HEK293 (cell line): ENCODE results near the gene DMWD.

Source experiments
- CTCF ChIA-PET: fragments of 350-600 bp; formaldehyde crosslinking; extraction: SDS; loops from one replicate; lab custom pipeline; 2021; ENCODE audit warnings: antibody characterized with exemption; lab: Yijun Ruan, JAX
- POLR2A ChIA-PET: fragments of 300-600 bp; formaldehyde crosslinking; extraction: SDS; loops from one replicate; lab custom pipeline; 2020; ENCODE audit warnings: antibody characterized with exemption, inconsistent platforms; lab: Yijun Ruan, JAX
- H3K27ac ChIP-seq: fragments of 200-500 bp; sonication (Bioruptor generic); 2 replicates; pipeline ENCODE4 v1.5.1; 2014; ENCODE audit warnings: low read depth, low read length, control low read depth, inconsistent platforms; ENCODE audit errors: extremely low read depth
- H3K36me3 ChIP-seq, 2 experiments: fragments of 200-500 bp in 1 of 2; sonication (Bioruptor generic) in 1 of 2; 1 replicate in 1 of 2; 2 replicates in 1 of 2; pipeline ENCODE4 v1.5.1; 2014 to 2017; ENCODE audit warnings: inconsistent platforms in 2 of 2, low read length in 2 of 2; ENCODE audit not compliant: control insufficient read depth in 2 of 2, insufficient read depth in 1 of 2
- H3K4me1 ChIP-seq: fragments of 200-500 bp; sonication (Bioruptor generic); 2 replicates; pipeline ENCODE4 v1.5.1; 2014; ENCODE audit warnings: mild to moderate bottlenecking, low read length, inconsistent platforms; ENCODE audit not compliant: control insufficient read depth, insufficient read depth
- H3K4me3 ChIP-seq: 2 replicates; pipeline ENCODE4 v1.5.1; 2011; ENCODE audit warnings: low read depth, mild to moderate bottlenecking, control low read depth, low read length, moderate library complexity
- H3K9me3 ChIP-seq: fragments of 200-500 bp; sonication (Bioruptor generic); 2 replicates; pipeline ENCODE4 v1.5.1; 2014; ENCODE audit warnings: low read depth, low read length, inconsistent platforms; ENCODE audit not compliant: control insufficient read depth, insufficient read depth
- FEZF1 ChIP-seq: fragments of 450-650 bp; formaldehyde crosslinking; IDR thresholded peaks from 2 replicates; pipeline ENCODE4 v1.5.1; 2016; ENCODE audit warnings: missing biosample characterization, missing genetic modification characterization
- GLI2 ChIP-seq: fragments of 450-650 bp; formaldehyde crosslinking; IDR thresholded peaks from 2 replicates; pipeline ENCODE4; 2017; ENCODE audit warnings: missing biosample characterization, missing genetic modification characterization, low read depth, borderline replicate concordance
- PRDM1 ChIP-seq: fragments of 450-650 bp; formaldehyde crosslinking; IDR thresholded peaks from 2 replicates; pipeline ENCODE4; 2016; ENCODE audit warnings: missing biosample characterization, missing genetic modification characterization
- PRDM4 ChIP-seq: fragments of 450-650 bp; formaldehyde crosslinking; IDR thresholded peaks from 2 replicates; pipeline ENCODE4 v1.5.1; 2017; ENCODE audit warnings: missing biosample characterization, missing genetic modification characterization
- SP3 ChIP-seq: fragments of 450-650 bp; formaldehyde crosslinking; IDR thresholded peaks from 2 replicates; pipeline ENCODE4 v1.5.1; 2016; ENCODE audit warnings: missing biosample characterization, missing genetic modification characterization
- ZBTB17 ChIP-seq: fragments of 450-650 bp; formaldehyde crosslinking; IDR thresholded peaks from 2 replicates; pipeline ENCODE4 v1.5.1; 2016; ENCODE audit warnings: missing biosample characterization, missing genetic modification characterization
- ZBTB6 ChIP-seq: fragments of 450-650 bp; formaldehyde crosslinking; IDR thresholded peaks from 2 replicates; pipeline ENCODE4 v1.5.1; 2017; ENCODE audit warnings: missing biosample characterization, missing genetic modification characterization
- ZEB2 ChIP-seq: fragments of 450-650 bp; formaldehyde crosslinking; IDR thresholded peaks from 2 replicates; pipeline ENCODE4 v1.5.1; 2016; ENCODE audit warnings: missing biosample characterization, missing genetic modification characterization
- ZFP37 ChIP-seq: fragments of 450-650 bp; formaldehyde crosslinking; IDR thresholded peaks from 2 replicates; pipeline ENCODE4 v1.5.1; 2016; ENCODE audit warnings: missing biosample characterization, missing genetic modification characterization
- ZNF175 ChIP-seq: fragments of 450-650 bp; formaldehyde crosslinking; IDR thresholded peaks from 2 replicates; pipeline ENCODE4 v1.5.1; 2016; ENCODE audit warnings: missing biosample characterization, missing genetic modification characterization
- ZNF211 ChIP-seq: fragments of 450-650 bp; formaldehyde crosslinking; IDR thresholded peaks from 2 replicates; pipeline ENCODE4 v1.5.1; 2016; ENCODE audit warnings: low read depth, missing biosample characterization, missing genetic modification characterization
- ZNF24 ChIP-seq: fragments of 450-650 bp; formaldehyde crosslinking; IDR thresholded peaks from 2 replicates; pipeline ENCODE4 v1.5.1; 2016; ENCODE audit warnings: missing biosample characterization, missing genetic modification characterization
- ZNF292 ChIP-seq: fragments of 450-650 bp; formaldehyde crosslinking; IDR thresholded peaks from 2 replicates; pipeline ENCODE4 v1.5.1; 2016; ENCODE audit warnings: low read depth, missing biosample characterization, missing genetic modification characterization, borderline replicate concordance
- ZNF341 ChIP-seq: fragments of 450-650 bp; formaldehyde crosslinking; IDR thresholded peaks from 2 replicates; pipeline ENCODE4; 2016; ENCODE audit warnings: low read depth, missing biosample characterization, missing genetic modification characterization
- ZNF394 ChIP-seq: fragments of 450-650 bp; formaldehyde crosslinking; IDR thresholded peaks from 2 replicates; pipeline ENCODE4 v1.5.1; 2016; ENCODE audit warnings: missing biosample characterization, missing genetic modification characterization, mild to moderate bottlenecking, moderate library complexity, borderline replicate concordance
- ZNF48 ChIP-seq: fragments of 450-650 bp; formaldehyde crosslinking; IDR thresholded peaks from 2 replicates; pipeline ENCODE4 v1.5.1; 2016; ENCODE audit warnings: missing biosample characterization, missing genetic modification characterization
- ZNF544 ChIP-seq: fragments of 450-650 bp; formaldehyde crosslinking; IDR thresholded peaks from 2 replicates; pipeline ENCODE4 v1.5.0; 2017; ENCODE audit warnings: missing biosample characterization, missing genetic modification characterization
- ZNF624 ChIP-seq: fragments of 450-650 bp; formaldehyde crosslinking; IDR thresholded peaks from 2 replicates; pipeline ENCODE4 v1.5.1; 2017; ENCODE audit warnings: missing biosample characterization, missing genetic modification characterization
- ZNF626 ChIP-seq: fragments of 450-650 bp; sonication (Bioruptor Pico); formaldehyde crosslinking; IDR thresholded peaks from 2 replicates; pipeline ENCODE4 v1.5.1; 2018; ENCODE audit warnings: missing biosample characterization, missing genetic modification characterization, inconsistent platforms
- ZNF658 ChIP-seq: fragments of 450-650 bp; formaldehyde crosslinking; IDR thresholded peaks from 2 replicates; pipeline ENCODE4; 2016; ENCODE audit warnings: missing biosample characterization, missing genetic modification characterization
- ZNF768 ChIP-seq: fragments of 450-650 bp; formaldehyde crosslinking; IDR thresholded peaks from 2 replicates; pipeline ENCODE4 v1.5.1; 2018; ENCODE audit warnings: missing biosample characterization, mild to moderate bottlenecking, missing genetic modification characterization
- ZXDB ChIP-seq: fragments of 450-650 bp; formaldehyde crosslinking; IDR thresholded peaks from 2 replicates; pipeline ENCODE4 v1.5.1; 2016; ENCODE audit warnings: missing biosample characterization, missing genetic modification characterization

DMWD gene

GRCh38 chr19:45739498-45740439 lies 52.9 kb downstream of the DMWD start:
- Histone ChIP-seq H3K4me1 (no peaks in the 10 kb centered on the region), H3K9me3 (no peaks in the 10 kb centered on the region), H3K36me3 (no peaks in the 10 kb centered on the region)
- POLR2A ChIA-PET = interaction anchor here (0.5 to 1.1 kb wide), 4 partner anchors 9 to 35 kb away, joined by 3 to 7 read pairs (median 4); partner anchors contain the start of genes FBXO46 and SIX5
- CTCF ChIA-PET = interaction anchor here (0.7 kb wide), 1 partner anchor 15 kb away, joined by 3 read pairs; no protein-coding TSS in a partner anchor
- TF ChIP-seq ZNF624 (tag by site-specific recombination) = no peak
- 0 out of 2 replicates have a peak, but pooled peaks have one; percentile 23 for TF ChIP-seq ZNF768 (tag by site-specific recombination)
- TF ChIP-seq, all 188 proteins: peak for 1
- Histone ChIP-seq H3K27ac (no peak overlapping the region), H3K4me3 (no peak overlapping the region)

GRCh38 chr19:45733160-45733810 lies 59.4 kb downstream of the DMWD start, which contains the start of gene MEIOSIN:
TSS of gene MEIOSIN (plus strand) at chr19:45733439. CDS start at chr19:45735377, 1,938 bp downstream.
- Histone ChIP-seq H3K4me3 (no peak within 1 kb of the TSS), H3K4me1 (peaks cover 5% of the 10 kb centered on the region; the same call in 1 of the 2 replicates), H3K36me3 (no peaks in the 10 kb centered on the region; a peak in 1 of 3 replicates), H3K27ac (no peak within 1 kb of the TSS), H3K9me3 (no peaks in the 10 kb centered on the region)
- TF ChIP-seq SP3 (tag by site-specific recombination) = no peak
- TF ChIP-seq ZNF626 (tag by site-specific recombination) = no peak
- no peak for TF ChIP-seq ZNF394
- TF ChIP-seq ZEB2 = no peak
- TF ChIP-seq GLI2 = no peak
- TF ChIP-seq ZNF24 = no peak
- no peak for TF ChIP-seq ZNF658
- TF ChIP-seq ZFP37 (tag by site-specific recombination) = no peak
- TF ChIP-seq ZNF544 (tag by site-specific recombination) = no peak
- TF ChIP-seq PRDM1 (tag by site-specific recombination) = no peak
- TF ChIP-seq ZNF211 = no peak
- TF ChIP-seq ZBTB6 (tag by site-specific recombination) = no peak
- no peak for TF ChIP-seq ZNF48 (tag by site-specific recombination)
- no peak for TF ChIP-seq ZBTB17
- no peak for TF ChIP-seq ZNF292 (tag by site-specific recombination)
- no peak for TF ChIP-seq PRDM4 (tag by site-specific recombination)
- TF ChIP-seq FEZF1 (tag by site-specific recombination) = no peak
- TF ChIP-seq ZXDB (tag by site-specific recombination) = no peak
- no peak for TF ChIP-seq ZNF175 (tag by site-specific recombination)
- TF ChIP-seq ZNF341 = no peak
- ChIA-PET POLR2A (interaction anchor here (1.6 kb wide), 1 partner anchor 36 kb away, joined by 7 read pairs; the partner anchor contains the start of gene SIX5), CTCF (interaction anchor here (0.6 to 0.7 kb wide), 2 partner anchors 9 to 96 kb away, joined by 3 read pairs; no protein-coding TSS in a partner anchor)
